ENCODE results near the gene EEF1AKMT3.
"Not testable (repeated sequence)": the region's sequence is repeated elsewhere in the genome, so short reads cannot be mapped to it uniquely, and the experiment has no call there.

Gene EEF1AKMT3

DNA sequence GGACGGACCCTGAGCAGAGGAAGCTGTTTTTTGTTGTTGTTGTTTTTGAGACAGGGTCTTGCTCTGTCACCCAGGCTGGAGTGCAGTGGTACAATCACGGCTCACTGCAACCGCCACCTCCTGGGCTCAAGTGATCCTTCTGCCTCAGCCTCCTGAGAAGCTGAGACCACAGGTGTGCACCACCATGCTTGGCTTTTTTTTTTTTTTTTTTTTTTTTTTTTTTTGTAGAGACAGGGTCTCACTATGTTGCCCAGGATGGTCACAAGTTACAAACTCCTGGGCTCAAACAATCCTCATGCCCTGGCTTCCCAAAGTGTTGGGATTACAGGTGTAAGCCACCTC lies 45.5 kb downstream of the EEF1AKMT3 start:
- not testable (repeated sequence) for DNase-seq (ENCODE audit: low spot score)

DNA sequence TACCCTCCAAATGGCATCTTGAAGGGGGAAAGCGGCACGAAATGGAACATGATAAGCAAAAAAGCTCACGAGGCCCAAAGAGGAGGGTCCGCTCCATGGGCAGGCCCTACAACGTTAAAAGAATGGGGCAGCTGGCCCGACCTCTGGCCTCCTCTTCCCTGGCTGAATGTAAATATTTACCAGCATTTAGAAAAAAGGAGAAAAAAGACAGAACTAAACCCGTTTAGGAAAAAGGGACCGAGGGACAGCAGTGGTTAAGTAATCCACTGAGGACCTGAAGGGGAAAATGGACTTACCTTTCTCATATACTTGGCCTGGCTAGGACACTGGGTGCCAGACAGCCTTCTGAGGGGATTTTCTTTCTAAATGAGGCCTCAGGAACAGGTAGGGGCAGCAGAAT lies 47.7 kb downstream of the EEF1AKMT3 start:
- DNase-seq (ENCODE audit: low spot score), result not testable (repeated sequence)

DNA sequence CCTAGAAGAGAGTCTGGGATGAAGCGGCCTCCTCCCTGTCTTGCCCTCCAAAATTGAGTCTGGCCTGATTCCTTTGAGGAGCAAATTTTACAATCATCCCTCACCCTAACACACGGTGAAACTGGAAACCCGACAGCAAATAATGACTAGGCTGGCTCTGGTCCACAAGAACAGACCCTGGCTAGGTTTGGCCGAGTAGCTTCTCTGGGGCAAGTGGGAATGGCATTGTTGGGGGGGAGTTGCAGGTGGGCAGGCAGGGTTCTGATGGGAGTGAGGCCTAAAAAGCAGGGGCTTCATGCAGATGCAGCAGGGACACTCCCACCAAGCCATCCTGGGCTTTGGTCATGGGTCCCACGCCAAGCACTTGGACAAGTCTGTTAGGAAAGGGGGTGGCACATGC lies 48.6 kb downstream of the EEF1AKMT3 start:
- DNase-seq (ENCODE audit: low spot score), result not testable (repeated sequence)

DNA sequence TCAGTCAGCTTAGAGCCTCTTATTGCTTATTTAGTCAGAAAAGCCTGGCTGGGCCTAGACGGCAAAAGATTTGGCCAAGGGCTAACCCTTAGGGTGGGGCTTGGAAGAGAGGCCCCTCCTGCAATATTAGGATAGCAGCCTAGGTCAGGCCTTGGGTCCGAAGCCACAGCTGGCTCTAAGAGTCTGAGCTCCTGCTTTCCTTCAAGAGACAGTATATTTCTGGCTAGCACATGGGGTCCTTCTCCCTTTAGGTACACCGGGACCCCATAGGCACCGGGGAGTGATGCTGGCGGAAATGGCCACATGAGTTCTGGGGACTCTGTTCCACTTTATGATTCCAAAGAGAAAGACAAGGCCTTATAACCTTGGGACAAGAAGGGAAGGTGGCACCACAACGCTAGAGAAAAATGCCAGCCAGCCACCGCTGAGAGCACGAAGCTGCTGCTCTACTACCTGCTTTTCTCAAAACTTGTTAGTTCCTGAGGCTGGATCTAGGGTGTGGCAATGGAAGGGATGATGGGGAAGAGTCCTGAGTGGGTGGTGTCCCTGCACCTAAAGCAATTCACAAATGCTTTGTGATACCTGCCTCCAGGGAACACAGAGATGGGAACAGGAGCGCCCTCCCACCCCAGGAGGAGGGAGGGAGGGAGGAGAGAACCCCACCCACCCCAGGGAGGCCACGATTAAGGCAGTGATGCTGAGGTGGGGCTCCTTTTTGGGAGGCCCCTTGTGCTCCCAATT lies 49.2 kb downstream of the EEF1AKMT3 start:
- DNase-seq (ENCODE audit: low spot score), result no peak

DNA sequence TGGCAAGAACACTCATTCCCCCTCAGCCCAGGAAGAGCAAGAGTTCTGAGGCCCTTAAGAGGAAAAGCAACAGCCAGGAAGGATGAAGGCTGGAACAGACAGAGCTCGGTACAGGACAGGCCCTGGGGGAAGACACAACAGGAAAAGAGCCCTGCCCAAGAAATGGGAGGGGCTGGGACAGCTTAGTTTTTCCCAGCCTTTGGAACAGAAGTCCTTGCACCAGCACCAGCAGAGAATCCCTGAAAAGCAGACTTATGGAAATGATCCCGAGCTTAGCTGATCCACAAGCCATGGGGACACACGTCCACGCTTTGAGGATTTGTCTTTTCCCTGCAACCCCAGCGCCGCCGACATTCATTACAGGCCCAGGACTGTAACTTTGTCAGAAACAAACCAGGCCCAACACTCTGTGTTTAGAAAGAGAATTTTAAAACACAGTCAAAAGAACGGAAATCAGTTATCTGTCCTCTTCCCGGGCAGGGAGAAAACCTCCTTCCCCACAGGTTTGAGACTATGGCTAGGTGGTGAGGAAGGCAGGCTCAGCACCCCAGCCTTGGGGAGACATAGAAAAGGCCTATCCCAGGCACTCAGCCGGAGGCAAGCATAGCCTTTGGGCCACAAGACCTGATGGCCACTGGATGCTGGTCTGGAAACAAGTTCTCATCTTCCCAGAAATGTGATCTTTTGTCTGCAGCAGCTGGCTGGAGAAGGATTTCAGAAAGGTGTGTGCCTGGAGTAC lies 50.1 kb downstream of the EEF1AKMT3 start:
- DNase-seq (ENCODE audit: low spot score), result no peak

DNA sequence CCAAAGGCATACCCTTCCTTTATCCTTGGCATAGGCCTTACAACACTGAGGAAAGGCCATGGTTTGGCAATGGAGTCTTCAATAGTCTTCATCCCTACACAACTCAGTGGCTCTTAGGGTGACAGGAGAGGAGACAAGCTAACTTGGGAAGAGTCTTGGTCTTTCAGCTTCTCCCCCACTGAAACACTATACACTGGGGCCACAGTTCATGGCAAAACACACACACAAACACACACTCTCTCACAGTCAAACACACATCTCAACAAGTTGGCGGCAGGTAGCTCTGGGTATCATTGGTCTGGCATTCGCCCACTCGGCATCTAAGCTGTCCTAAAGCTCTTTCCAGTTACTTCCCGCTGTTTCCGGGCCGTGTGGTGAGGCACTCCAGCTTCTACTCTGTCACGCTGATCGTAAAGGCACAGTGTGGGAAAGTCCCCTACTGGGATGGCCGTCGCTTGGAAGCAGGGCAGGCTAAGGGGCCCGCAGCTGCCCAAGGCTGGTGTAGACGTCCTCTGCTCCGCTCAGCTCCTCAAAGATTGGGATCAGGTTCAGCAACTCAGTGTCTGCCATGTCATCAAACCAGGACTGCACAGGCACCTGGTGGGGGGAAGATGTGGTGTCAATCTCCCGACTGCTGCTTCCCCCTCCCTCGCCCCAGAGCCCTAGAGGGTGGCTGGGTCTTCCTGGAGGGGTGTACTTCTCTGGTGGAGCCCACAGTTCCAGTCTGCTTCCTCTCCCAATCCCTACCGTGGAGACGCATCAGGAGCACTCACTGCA lies 50.9 kb downstream of the EEF1AKMT3 start:
- DNase-seq (ENCODE audit: low spot score), result no peak

DNA sequence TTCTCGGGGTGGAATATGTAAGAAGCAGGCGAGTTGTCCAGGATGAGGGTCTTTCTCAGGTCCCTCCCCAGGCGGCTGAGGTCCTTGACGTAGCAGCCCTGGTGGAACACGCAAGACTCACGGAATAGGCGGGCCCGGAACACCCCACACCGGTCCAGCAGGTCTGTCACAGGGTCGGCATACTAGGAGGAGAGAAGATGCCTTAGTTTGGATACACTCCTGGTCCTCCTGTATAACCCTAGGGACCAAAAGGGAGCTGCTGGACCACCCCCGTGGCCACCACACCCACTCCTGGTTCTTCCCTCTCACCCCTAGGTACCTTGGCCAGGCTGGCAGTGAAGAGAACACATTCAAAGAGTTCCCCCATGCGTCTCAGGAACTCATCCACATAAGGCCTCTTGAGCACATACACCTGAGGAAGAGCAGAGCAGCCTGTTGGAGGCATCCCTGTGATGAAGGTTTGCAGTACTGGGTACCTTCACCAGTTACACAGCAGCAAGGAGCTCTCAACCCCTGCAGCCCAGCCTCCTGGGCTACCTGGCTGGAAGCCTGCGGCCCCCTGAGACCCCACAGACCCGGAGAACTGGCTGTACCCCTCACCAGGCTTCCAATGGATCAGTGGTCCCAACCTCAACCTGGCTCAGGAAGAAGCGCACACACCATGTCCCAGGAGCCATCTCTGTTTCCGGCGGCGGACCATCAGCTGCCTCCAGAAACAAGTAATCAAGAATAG lies 51.7 kb downstream of the EEF1AKMT3 start:
- no peak for DNase-seq (ENCODE audit: low spot score)

DNA sequence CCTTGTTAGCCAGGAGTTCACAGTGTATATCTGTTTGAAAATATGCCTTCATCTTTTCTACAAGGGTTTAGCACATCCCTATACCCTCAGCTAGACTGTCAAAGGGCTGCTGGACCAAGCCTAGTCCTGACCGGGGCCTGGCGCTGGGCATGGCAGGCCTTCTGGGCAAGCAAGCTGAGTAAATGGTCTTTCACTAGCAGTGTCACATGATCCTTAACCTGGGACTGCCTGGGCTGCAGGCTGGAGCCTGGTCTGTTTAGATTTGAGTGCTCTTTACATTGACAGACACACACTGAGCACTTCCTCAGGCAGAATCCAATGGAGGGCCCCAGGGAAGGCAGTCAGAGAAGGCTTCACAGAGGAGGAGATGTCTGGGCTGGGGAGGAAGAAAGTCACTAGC lies 53.0 kb downstream of the EEF1AKMT3 start:
- no peak for DNase-seq (ENCODE audit: low spot score)

DNA sequence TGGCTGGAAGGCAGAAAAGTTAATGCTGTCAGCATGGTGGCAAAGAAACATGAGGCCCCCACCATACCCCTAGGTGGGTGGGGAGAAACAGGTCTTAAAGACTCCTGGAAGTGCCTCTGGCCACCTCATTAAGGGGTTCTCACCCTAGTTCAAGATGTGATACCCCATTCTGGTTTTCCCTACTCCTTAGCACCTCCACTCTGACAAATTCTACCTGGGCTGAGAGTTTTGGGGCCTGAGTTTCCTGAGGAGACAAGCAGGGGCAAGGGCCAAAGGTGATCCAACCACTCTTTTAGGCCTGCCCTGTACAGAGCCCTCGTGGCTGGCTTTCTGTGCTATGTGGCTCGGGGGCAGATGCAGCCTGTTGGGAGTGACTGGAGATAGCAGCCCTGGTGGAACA lies 54.0 kb downstream of the EEF1AKMT3 start:
- DNase-seq (ENCODE audit: low spot score), result no peak

DNA sequence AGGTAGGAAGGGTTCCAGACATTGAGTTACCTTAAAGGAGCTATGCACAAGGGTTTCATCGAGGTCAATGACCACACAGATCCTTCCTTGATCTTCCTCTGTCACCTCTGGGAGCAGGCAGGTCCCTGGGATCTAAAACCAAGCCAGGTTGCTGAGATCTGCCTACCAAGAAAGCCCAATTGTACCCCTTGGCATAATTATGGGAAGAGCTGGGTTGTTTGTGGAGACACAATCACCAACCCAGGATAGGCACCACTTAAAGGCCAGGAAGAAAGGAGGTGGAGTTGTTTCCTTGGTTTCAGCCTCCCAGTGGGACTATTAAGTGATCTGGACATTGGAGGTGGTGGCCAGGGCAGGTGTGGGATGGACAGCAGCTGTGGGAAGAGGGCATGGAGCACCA lies 54.6 kb downstream of the EEF1AKMT3 start:
- no peak for DNase-seq (ENCODE audit: low spot score)

DNA sequence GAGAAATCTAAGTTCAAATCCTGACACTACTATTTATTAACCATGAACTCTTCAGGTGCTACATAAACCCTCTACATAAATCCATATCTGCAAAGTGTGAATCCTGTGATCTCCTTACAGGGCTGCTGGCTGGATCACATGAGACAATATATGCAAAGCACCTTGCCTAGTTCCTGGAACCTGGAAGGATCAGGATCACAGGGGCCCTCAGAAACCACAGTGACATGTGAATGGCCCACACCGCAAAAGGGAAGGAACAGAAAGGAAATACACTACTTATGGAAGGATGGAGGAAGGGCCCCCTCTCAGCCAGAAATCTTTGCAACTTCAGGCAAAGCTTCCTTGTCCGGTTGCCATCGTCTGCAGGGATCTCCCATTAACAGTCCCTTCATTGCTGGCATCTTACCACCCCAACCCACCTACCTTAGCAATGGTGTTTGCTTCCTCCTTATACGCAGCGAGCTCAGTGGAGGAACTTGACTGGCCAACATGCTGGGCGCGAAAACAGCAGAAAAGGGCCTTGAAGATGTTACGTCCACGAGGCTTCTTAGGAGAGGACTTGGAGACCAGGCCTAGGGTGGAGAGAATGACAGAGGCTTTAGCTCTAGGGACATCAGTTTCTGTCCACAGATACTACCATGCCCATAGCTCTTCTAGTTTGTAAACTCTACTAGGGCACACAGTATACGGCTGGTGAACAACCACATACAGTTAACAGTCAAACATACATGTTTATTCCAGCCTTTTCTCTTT lies 56.8 kb downstream of the EEF1AKMT3 start:
- no peak for DNase-seq (ENCODE audit: low spot score)

DNA sequence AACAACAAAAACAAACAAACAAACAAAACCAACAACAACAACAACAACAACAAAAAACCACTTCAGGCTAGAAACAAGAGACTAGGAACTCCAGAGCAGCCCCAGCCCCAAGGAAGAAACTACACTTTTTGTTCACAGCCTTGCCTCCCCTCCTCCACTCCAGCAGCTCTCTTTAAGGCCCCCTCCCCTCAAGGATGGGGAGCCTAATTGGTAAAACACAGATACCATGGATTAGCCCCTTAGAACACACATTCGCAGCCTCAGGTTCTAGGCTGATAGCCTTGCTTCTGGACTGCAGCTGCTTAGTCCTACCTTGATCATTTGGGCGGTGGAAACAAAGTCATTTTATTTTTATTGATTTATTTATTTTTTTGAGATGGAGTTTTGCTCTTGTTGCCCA lies 58.0 kb downstream of the EEF1AKMT3 start:
- DNase-seq (ENCODE audit: low spot score), result no peak

All from activated CD4-positive, alpha-beta T cell treated with anti-CD3 and anti-CD28 coated beads, Interleukin-2, Interleukin-4, amounts not matched to agents 100 ng/mL and 50 ng/mL, durations not matched to agents 16 hours and 8 hours (primary cell).